ENCODE data around the gene DNASE1L1. TPM values are rescaled to one million over a fixed set of nuclear protein-coding genes. Genes with fewer than 3 reads are reported as not detected.
A peak's percentile ranks its signal among the peaks of the same experiment; 100 is the strongest.

DNASE1L1 gene
- total RNA-seq, 2 donors from 2014 or later = 9.6 to 16.1 TPM

DNA sequence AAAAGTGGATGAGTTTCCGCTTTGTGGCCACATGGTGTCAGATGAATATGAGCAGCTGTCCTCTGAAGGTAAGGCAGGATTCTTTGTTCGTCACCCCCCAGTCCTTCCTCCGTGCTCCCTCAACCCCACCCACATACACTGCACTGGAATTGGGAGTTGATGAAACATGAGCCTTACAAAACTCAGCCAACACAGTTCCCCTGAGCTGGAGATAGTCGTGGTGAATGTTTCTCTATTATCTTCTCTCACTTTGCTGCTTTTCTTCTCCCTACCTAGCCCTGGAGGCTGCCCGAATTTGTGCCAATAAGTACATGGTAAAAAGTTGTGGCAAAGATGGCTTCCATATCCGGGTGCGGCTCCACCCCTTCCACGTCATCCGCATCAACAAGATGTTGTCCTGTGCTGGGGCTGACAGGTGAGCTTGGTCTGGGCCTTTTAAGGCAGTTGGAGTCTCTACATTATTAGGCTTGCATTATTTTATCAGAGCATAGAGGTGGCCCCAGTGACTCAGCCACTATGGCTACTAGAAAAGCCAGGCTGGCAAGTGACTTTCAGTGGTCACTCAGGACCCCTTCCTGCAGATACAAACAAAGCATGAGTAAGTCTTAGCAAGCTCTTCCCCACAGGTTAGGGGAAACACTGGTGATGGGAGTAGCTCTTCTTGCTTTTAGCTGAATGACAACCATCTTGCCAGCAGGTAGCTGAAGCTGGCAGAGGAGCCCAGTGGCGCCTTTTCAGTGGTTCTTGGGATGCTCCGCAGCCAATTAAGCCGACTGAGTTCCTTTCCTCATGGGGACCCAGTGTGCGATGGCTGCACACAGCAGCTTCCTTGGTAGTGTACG is 9.3 kb downstream of the DNASE1L1 start:
- H3K27me3 ChIP-seq = no peaks in the 10 kb centered on the region
- no peak for ATAC-seq
- H3K9me3 ChIP-seq = no peaks in the 10 kb centered on the region
- intact Hi-C loops (cut with DNase I) = no loop called here
- no peaks in the 10 kb centered on the region for H3K36me3 ChIP-seq (replicated peaks in 1 of 2; ENCODE audit: insufficient read depth in 1 of 2, low read depth in 2 of 2)
- no peak for DNase-seq
- TF ChIP-seq, protein P1, sequence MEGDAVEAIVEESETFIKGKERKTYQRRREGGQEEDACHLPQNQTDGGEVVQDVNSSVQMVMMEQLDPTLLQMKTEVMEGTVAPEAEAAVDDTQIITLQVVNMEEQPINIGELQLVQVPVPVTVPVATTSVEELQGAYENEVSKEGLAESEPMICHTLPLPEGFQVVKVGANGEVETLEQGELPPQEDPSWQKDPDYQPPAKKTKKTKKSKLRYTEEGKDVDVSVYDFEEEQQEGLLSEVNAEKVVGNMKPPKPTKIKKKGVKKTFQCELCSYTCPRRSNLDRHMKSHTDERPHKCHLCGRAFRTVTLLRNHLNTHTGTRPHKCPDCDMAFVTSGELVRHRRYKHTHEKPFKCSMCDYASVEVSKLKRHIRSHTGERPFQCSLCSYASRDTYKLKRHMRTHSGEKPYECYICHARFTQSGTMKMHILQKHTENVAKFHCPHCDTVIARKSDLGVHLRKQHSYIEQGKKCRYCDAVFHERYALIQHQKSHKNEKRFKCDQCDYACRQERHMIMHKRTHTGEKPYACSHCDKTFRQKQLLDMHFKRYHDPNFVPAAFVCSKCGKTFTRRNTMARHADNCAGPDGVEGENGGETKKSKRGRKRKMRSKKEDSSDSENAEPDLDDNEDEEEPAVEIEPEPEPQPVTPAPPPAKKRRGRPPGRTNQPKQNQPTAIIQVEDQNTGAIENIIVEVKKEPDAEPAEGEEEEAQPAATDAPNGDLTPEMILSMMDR (IDR thresholded peaks at IDR 0.05) = no peak
- TF ChIP-seq POLR2A (IDR thresholded peaks at IDR 0.05) = peak in 1 of 3 donors; percentile 20
- peak overlapping the region; percentile 32 to 99 (median 98) for H3K27ac ChIP-seq
- peaks cover 20% of the 10 kb centered on the region for H3K4me1 ChIP-seq
- whole genome bisulfite sequencing, 2 donors = 10 to 22% methylated on average over 4 to 9 of the region's 14 CpGs
- H3K4me3 ChIP-seq = peak overlapping the region in 1 of 2 donors; percentile 45

DNA sequence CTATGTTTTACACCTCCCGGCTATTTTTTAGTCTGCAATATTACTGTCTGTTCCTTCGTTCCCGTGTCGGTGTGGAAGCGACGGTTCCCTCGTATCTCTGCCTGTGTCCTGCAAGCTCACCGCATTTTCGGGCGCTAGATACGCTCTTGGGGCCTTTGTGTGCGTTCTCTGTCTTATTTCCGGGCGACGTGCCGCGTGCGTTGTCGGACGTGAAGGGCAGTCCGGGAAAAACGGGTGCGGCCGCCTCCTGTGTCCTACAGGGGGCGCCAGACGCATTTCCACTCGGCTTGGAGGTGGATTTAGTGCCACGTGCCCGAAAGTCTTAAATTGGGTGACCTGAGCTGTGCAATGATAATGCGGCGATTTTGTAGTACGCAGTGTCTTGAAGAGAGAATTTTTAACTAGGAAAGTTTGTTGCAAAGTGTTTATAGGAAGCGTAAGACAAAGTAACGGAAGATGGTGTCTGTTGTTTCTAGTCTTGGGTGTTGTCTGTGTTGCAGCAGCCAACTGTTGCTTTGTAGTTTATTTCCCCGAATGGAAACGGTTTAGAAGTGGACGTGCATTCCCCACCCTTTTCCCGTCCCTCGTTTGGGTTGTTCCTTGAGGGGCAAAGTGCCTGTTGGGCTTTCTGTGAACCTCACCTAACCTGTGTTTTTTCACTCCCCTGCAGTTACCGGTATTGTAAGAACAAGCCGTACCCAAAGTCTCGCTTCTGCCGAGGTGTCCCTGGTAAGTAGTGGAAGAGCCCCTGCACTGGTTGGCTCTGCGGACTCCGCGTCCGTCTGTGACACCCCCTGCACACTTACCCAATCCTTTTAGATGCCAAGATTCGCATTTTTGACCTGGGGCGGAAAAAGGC is 10.2 kb downstream of the DNASE1L1 start:
- WGBS, 2 donors = 1 to 2% methylated on average over 14 to 48 of the region's 49 CpGs
- TF ChIP-seq, protein P1 (IDR thresholded peaks at IDR 0.05) = peak; percentile 57 to 90 (median 82)
- TF ChIP-seq POLR2A (IDR thresholded peaks at IDR 0.05) = no peak
- H3K4me1 ChIP-seq = peaks cover 20% of the 10 kb centered on the region
- no peaks in the 10 kb centered on the region for H3K36me3 ChIP-seq (replicated peaks in 1 of 2; ENCODE audit: insufficient read depth in 1 of 2, low read depth in 2 of 2)
- ATAC-seq (peak; percentile 47), DNase-seq (peak; percentile 87 to 90 (median 87))
- H3K4me3 ChIP-seq = peak overlapping the region; percentile 17 to 45
- no peaks in the 10 kb centered on the region for H3K9me3 ChIP-seq
- peak overlapping the region; percentile 79 to 99 (median 98) for H3K27ac ChIP-seq
- intact Hi-C loops (cut with DNase I) = no loop called here
- no peaks in the 10 kb centered on the region for H3K27me3 ChIP-seq

DNA sequence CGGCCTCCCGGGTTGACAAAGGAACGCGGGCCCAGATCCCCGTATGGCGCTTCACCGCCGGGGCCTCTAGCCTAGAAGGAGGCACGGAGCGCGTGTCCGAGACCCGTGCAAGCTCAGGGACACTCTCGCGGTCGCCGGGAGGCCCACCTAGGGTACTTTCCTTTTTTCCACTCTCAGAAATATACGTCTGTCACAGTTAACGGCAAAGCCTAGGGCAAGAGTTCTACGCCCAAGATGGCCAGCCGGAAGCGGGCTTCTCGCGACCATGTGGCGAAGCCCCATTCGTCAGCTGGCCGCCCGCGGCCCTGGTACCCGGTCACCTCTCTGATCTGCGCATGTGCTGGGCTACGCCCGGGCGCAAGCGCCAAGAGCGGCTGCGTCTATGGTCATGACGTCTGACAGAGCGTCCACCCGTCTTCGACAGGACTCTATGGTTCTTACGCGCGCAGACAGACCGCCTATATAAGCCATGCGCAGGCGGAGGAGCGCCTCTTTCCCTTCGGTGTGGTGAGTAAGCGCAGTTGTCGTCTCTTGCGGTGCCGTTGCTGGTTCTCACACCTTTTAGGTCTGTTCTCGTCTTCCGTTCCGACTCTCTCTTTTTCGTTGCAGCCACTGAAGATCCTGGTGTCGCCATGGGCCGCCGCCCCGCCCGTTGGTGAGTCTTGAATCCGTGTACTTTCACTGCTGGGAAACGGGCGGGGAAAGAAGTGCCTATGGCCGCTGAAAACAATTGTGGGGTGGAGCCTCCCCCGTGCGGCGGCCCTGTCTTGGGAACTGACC is 11.0 kb downstream of the DNASE1L1 start, which contains the start of gene RPL10:
Gene RPL10 (plus strand): TSS at position 490 of the 780 bp plus-strand sequence. CDS start 143 bp downstream, at position 633.
- no peaks in the 10 kb centered on the region for H3K36me3 ChIP-seq (replicated peaks in 1 of 2; ENCODE audit: insufficient read depth in 1 of 2, low read depth in 2 of 2)
- 0 to 1% methylated on average over 11 to 49 of the region's 69 CpGs for WGBS, 2 donors

More for the DNA sequence above, 11.0 kb downstream of the DNASE1L1 start, which contains the start of gene RPL10:
- TF ChIP-seq, protein P1 (IDR thresholded peaks at IDR 0.05) = no peak
- TF ChIP-seq POLR2A (IDR thresholded peaks at IDR 0.05) = peak; percentile 86 to 99 (median 99)
- H3K4me1 ChIP-seq = peaks cover 20% of the 10 kb centered on the region
- H3K9me3 ChIP-seq = no peaks in the 10 kb centered on the region
- intact Hi-C loops (cut with DNase I) = no loop called here
- H3K27ac ChIP-seq = peak within 1 kb of the TSS; percentile 89 to 99 (median 98)
- DNase-seq (peak; percentile 94 to 97 (median 96)), ATAC-seq (peak; percentile 88)
- peak within 1 kb of the TSS; percentile 17 to 45 for H3K4me3 ChIP-seq
- no peaks in the 10 kb centered on the region for H3K27me3 ChIP-seq

Measured in body of pancreas (tissue), 4 donors.